GM21576 (cell line): Measurements from ENCODE around the gene ZDHHC22.
A peak's percentile ranks its signal among the peaks of the same experiment; 100 is the strongest.
"Not testable (repeated sequence)": the region's sequence is repeated elsewhere in the genome, so short reads cannot be mapped to it uniquely, and the experiment has no call there.

Experiments used
- ATAC-seq: cut with Tn5 transposase; IDR thresholded peaks from one replicate; pipeline ENCODE4 v1.9.1; 2021; ENCODE audit warnings: mild to moderate bottlenecking, moderate library complexity; ENCODE audit not compliant: unreplicated experiment

Gene ZDHHC22, protein sequence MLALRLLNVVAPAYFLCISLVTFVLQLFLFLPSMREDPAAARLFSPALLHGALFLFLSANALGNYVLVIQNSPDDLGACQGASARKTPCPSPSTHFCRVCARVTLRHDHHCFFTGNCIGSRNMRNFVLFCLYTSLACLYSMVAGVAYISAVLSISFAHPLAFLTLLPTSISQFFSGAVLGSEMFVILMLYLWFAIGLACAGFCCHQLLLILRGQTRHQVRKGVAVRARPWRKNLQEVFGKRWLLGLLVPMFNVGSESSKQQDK

DNA sequence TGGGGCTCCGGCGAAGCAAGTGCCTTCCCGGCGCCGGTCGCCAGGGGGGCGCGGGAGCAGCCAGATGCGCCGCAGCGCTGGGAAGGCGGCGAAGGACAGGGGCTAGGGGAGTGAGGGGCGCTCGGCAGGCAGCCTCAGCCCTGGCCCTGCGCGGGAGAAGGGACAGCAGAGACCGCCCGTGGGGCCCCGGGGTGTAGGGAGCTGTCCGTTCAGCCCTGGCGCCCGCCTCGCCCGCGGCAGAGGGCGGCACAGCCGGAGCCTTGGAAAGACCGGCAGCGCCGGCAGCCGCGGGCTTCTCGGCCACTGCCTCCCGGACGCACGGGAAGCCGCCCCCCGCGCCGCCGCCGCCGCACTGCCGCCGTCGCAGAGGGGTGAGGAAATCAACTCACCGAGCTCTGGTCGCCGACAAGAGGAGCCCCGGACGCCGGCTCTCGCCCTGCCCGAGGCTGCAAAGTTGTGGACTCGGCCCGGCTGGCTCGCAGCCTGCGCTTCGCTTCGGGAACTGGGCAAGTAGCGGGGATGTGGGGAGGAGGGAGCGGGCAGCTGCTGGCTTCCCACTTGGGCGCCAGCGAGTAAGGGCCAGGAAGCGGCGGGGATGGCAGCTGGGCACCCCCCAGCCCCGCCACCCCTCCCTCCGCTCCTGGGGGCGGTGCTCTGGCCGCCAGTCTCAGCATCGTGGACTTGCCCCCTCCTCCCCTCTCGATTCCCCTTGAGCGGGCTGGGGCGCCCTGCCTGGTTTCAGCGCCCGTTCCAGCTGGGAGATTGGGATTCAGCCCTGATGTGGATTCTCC is at the start of gene ZDHHC22:
ZDHHC22 (minus strand) TSS at position 578 of the 791 bp plus-strand sequence. CDS start 2,053 bp downstream, outside the sequence.
- ATAC-seq, result no peak

- ATAC-seq, result no peak
Observed at GRCh38 chr14:77190977-77191376, 49.4 kb upstream of the ZDHHC22 start.

- ATAC-seq, result no peak
Observed at GRCh38 chr14:77189479-77189878, 47.9 kb upstream of the ZDHHC22 start.

GRCh38 chr14:77187649-77188012 is 46.0 kb upstream of the ZDHHC22 start:
- ATAC-seq, result no peak

GRCh38 chr14:77186911-77187648 is 45.5 kb upstream of the ZDHHC22 start:
- no peak for ATAC-seq

GRCh38 chr14:77185093-77185465 is 43.5 kb upstream of the ZDHHC22 start:
- no peak for ATAC-seq

- ATAC-seq, result no peak
Observed at GRCh38 chr14:77184396-77185092, 43.0 kb upstream of the ZDHHC22 start.

DNA sequence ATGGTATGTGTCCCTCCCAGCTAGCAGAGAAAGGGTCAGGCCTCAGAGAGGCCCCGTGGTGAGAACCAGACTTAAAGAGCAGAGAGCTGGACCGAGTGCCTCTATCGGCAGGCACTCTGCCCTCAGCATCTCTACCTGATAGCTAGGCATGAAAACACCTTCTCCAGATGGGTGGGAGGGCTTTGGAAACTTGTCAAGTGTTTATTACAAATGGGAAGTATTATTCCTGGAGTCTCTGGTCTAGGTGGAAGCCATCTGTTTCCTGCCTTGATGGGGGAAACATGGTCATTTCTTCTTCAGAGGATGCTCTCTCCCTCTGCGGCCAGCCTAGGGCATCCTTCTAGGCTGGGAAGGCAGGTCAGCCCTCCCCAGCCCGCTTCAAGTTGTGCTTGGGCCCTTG is 42.3 kb upstream of the ZDHHC22 start:
- no peak for ATAC-seq

GRCh38 chr14:77181603-77182437 is 40.2 kb upstream of the ZDHHC22 start, which contains the start of gene TMEM63C:
Gene TMEM63C (plus strand): TSS chr14:77181798. CDS start chr14:77218814, 37,016 bp downstream.
- peak; percentile 71 for ATAC-seq

DNA sequence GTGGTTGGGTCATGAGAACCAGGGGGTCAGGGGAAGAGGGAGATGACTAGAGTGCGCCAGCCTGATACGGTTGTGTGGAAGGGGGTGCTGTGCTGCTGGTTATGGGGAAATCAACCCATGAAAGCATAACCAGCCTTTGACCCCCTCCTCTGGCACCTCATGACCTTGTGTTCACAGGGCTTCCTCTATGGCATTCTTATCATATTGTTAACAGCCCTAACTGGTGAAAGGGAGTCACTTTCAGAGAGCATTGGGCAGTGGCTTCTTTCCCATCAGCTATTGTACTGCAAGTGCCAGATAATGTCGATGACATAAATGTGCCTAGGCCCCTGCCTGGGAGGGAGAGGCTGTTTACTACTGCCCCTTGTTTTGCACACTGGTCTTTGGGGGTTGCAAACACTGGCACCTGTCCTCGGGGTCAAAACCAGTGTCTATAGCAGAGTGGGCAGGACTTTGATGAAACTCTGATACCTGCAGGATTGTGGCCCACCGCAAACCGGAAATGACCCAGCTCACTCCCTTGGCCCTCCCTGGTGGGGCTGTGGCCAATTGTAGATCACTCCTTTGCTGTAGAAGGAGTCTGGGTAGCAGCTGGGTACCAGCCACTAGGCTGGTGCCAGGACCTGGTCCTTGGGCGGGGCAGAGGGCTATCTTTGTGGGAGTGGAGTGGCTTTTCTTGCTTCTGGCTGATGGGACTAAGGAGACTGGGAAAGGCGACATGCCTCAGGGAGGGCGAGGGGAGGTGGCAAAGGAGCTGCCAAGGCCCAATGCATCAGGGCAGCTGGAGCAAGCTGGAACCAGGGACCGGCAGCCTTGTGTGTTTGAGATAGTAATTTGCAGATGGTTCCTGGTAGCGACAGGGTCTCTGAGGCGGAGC is 39.4 kb upstream of the ZDHHC22 start:
- no peak for ATAC-seq

DNA sequence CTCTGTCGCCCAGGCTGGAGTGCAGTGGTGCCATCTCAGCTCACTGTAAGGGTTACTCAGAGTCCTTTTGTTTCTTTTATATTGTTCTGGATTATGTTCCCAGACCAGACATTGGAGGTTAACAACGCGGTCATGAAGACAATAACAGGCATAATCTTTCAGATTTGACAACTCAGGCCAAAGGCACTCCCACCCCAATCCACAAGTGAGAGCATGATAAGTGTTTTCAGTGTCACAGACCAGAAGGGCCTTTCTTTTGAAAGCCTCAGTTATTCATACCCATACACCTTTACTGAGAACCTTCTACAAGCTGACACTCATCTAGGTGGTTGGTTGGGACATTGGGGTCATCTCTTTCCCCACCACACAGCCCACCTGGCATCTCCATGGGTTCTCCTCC is 37.1 kb upstream of the ZDHHC22 start:
- ATAC-seq, result no peak

DNA sequence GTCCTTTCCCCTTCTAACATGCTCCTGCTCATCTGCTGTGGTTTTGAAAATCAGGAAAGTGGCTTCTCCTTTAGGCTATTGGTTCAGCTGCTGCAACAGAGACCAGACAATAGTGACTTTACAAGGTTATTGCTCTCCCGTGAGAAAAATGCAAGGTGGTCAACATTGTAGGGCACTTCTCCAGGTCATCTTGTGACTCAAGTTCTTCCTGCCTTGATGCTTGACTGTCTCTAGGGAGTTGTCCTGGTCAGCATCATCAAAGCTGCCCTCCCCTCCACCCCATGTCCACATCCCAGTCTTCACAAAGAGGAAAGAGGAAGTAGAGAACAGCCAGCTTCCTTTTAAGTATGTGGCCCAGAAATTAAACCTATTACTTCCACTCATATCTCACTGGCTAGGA is 36.1 kb upstream of the ZDHHC22 start:
- ATAC-seq, result no peak

GRCh38 chr14:77175843-77176242 is 34.3 kb upstream of the ZDHHC22 start:
- ATAC-seq, result no peak

GRCh38 chr14:77173911-77174617 is 32.5 kb upstream of the ZDHHC22 start:
- not testable (repeated sequence) for ATAC-seq

GRCh38 chr14:77172916-77173315 is 31.3 kb upstream of the ZDHHC22 start:
- ATAC-seq, result no peak

DNA sequence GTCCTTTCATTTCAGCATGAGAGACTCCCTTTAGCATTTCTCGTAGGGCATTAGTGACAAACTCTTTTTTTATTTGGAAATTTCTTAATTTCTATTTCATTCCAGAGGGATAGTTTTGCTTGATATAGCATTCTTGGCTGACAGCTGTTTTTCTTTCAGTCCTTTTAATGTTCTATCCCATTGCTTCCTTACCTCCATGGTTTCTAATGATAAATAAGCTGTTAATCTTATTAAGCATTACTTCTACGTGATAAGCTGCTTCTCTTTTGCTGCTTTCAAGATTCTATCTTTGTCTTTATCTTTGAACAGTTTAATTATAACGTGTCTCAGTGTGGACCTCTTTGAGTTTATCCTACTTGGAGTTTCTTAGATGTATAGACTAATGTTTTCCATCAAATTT is 28.5 kb upstream of the ZDHHC22 start:
- no peak for ATAC-seq

DNA sequence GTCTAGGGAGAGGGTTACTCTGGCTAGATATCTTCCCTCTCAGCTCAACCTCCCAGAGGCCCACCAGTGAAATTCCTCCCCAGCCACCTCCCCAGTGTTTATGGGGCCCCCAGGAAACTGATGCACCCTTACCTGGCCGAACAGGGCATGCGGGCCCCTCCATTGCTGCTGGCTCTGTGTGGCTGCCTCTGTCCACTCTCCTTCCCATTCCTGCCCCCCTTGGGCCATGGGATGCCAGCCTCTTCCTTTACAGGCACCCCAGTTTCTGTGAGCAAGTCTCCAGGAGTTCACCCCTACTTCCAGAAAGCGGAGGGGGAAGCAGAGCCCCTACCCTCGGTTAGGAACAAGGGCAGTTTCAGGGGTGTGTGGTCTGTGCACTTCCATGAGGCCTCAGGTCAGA is 19.4 kb upstream of the ZDHHC22 start:
- ATAC-seq, result no peak

GRCh38 chr14:77158882-77159255 is 17.3 kb upstream of the ZDHHC22 start:
- no peak for ATAC-seq
